Measurements from ENCODE around the gene ROBO1. TPM values are rescaled to one million over a fixed set of nuclear protein-coding genes. Genes with fewer than 3 reads are reported as not detected.

The ROBO1 gene
- total and polyA plus RNA-seq, 2 donors (not counting 3 experiments of a cell fraction or from before 2014, with no cell fraction given), result 5.9 to 14.2 TPM

DNA sequence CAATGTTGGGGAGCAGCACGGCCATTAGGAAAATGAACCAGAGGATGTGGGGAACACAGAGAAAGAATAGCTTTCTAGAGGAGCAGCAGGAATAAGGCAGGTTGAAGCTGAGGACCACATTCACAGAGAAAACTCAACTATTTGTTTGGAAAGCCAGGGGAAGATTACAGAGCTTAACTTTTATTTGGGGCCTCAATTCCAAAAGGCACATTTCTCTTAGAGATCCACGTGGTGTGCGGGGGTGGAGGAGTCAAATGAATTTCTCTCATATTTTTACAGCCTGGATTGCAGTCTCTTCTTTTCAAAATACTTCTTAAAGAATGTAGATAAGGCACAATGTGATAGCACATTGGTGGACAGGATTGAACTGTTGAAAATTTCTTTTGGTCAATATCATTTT is 253.7 kb downstream of the ROBO1 start:
- no peak overlapping the region for H3K4me2 ChIP-seq (ENCODE audit: insufficient read depth, low read length)
- H2AFZ ChIP-seq (ENCODE audit: low read depth, low read length), result no peak overlapping the region
- peaks cover 3% of the 10 kb centered on the region for H3K4me1 ChIP-seq (ENCODE audit: control insufficient read depth, extremely low read depth, insufficient read depth, low read length)
- H3K4me3 ChIP-seq (replicated peaks in 1 of 3; ENCODE audit: insufficient read depth in 1 of 3, low read depth in 1 of 3, low read length in 3 of 3), result no peak overlapping the region
- TF ChIP-seq FOS (IDR thresholded peaks at IDR 0.05; ENCODE audit: borderline replicate concordance, insufficient read depth, low read length) (no peak), MYC (IDR thresholded peaks at IDR 0.05; ENCODE audit: low read depth, low read length) (no peak), POLR2A (IDR thresholded peaks at IDR 0.05; ENCODE audit: low read depth, low read length) (no peak), POLR2AphosphoS5 (IDR thresholded peaks at IDR 0.05; ENCODE audit: insufficient read depth, low read depth, low read length) (no peak), JUN (IDR thresholded peaks at IDR 0.05; ENCODE audit: borderline replicate concordance, insufficient read depth, insufficient read length, low read depth) (no peak), EZH2 (IDR thresholded peaks at IDR 0.05; ENCODE audit: borderline replicate concordance, low read depth, low read length, severe bottlenecking) (no peak)
- TF ChIP-seq, protein P1, sequence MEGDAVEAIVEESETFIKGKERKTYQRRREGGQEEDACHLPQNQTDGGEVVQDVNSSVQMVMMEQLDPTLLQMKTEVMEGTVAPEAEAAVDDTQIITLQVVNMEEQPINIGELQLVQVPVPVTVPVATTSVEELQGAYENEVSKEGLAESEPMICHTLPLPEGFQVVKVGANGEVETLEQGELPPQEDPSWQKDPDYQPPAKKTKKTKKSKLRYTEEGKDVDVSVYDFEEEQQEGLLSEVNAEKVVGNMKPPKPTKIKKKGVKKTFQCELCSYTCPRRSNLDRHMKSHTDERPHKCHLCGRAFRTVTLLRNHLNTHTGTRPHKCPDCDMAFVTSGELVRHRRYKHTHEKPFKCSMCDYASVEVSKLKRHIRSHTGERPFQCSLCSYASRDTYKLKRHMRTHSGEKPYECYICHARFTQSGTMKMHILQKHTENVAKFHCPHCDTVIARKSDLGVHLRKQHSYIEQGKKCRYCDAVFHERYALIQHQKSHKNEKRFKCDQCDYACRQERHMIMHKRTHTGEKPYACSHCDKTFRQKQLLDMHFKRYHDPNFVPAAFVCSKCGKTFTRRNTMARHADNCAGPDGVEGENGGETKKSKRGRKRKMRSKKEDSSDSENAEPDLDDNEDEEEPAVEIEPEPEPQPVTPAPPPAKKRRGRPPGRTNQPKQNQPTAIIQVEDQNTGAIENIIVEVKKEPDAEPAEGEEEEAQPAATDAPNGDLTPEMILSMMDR (IDR thresholded peaks at IDR 0.05; ENCODE audit: extremely low read depth in 1 of 2, insufficient read depth in 1 of 2, low read depth in 1 of 2, low read length in 2 of 2), result no peak
- TF ChIP-seq, protein P2, sequence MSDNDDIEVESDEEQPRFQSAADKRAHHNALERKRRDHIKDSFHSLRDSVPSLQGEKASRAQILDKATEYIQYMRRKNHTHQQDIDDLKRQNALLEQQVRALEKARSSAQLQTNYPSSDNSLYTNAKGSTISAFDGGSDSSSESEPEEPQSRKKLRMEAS (IDR thresholded peaks at IDR 0.05; ENCODE audit: insufficient read depth, insufficient read length), result no peak
- POLR2A ChIA-PET, result no interaction called here
- CTCF ChIA-PET, result interaction anchor here (2.3 kb wide), 2 partner anchors 16 to 1729 kb away, joined by 5 read pairs; no protein-coding TSS in a partner anchor
- no peak overlapping the region for H3K9ac ChIP-seq (replicated peaks; ENCODE audit: extremely low read depth, insufficient read depth, low read length)
- FAIRE-seq, result no peak
- H3K9me3 ChIP-seq (replicated peaks; ENCODE audit: control insufficient read depth, insufficient read depth, low read length), result no peaks in the 10 kb centered on the region
- H3K27me3 ChIP-seq (ENCODE audit: control insufficient read depth in 2 of 2, insufficient read depth in 2 of 2, low read length in 2 of 2), result no peaks in the 10 kb centered on the region
- no peaks in the 10 kb centered on the region for H4K20me1 ChIP-seq (replicated peaks; ENCODE audit: control insufficient read depth, extremely low read depth, insufficient read depth, low read length)
- no peaks in the 10 kb centered on the region for H3K9me1 ChIP-seq (replicated peaks; ENCODE audit: control insufficient read depth, extremely low read depth, insufficient read depth, low read length)
- intact Hi-C loops (cut with micrococcal nuclease) (no loop called here), dilution Hi-C loops (cut with MboI; ENCODE audit: extremely low pct_ligation_motif_present, low sequenced_read_pairs) (loop anchor here (25.0 kb wide), 1 partner anchor 1198 kb away; no protein-coding TSS in a partner anchor)
- no peaks in the 10 kb centered on the region for H3K36me3 ChIP-seq (ENCODE audit: control insufficient read depth in 2 of 2, extremely low read depth in 1 of 2, insufficient read depth in 2 of 2, low read length in 2 of 2)
- no TSS peak for BruUV-seq (replicated peaks)
- no peak for DNase-seq (ENCODE audit: low read depth, low spot score)
- no peak overlapping the region for H3K27ac ChIP-seq (ENCODE audit: insufficient read depth, low read depth, low read length)
- H3K79me2 ChIP-seq (ENCODE audit: control insufficient read depth, insufficient read depth, low read length), result no peaks in the 10 kb centered on the region

Measured in endothelial cell of umbilical vein (primary cell).